Adipocyte (in vitro differentiated cells): ENCODE measurements around the gene BBS2.
A peak's percentile ranks its signal among the peaks of the same experiment; 100 is the strongest.

Experiments used
- DNase-seq: peaks from one replicate; pipeline ENCODE4 v3.0.0-alpha.2; 2015; ENCODE audit warnings: low read depth
- H3K27me3 ChIP-seq: replicated peaks from 2 replicates; pipeline ENCODE4 v1.7.0; 2013; ENCODE audit warnings: mild to moderate bottlenecking, low read length, moderate library complexity; ENCODE audit not compliant: control insufficient read depth, insufficient read depth
- H3K36me3 ChIP-seq: 2 replicates; pipeline ENCODE4 v1.7.0; 2013; ENCODE audit warnings: low read length, mild to moderate bottlenecking, moderate library complexity; ENCODE audit not compliant: control insufficient read depth, insufficient read depth, severe bottlenecking
- H3K4me1 ChIP-seq: 2 replicates; pipeline ENCODE4 v1.7.0; 2013; ENCODE audit warnings: mild to moderate bottlenecking, low read length, moderate library complexity; ENCODE audit not compliant: control insufficient read depth, insufficient read depth
- H3K4me3 ChIP-seq: 2 replicates; pipeline ENCODE4 v1.7.0; 2013; ENCODE audit warnings: mild to moderate bottlenecking, low read length, moderate library complexity
- H3K9ac ChIP-seq: 2 replicates; pipeline ENCODE4 v1.7.0; 2013; ENCODE audit warnings: mild to moderate bottlenecking, low read length, moderate library complexity
- H3K9me3 ChIP-seq: 2 replicates; pipeline ENCODE4 v1.7.0; 2013; ENCODE audit warnings: mild to moderate bottlenecking, low read length, moderate library complexity; ENCODE audit not compliant: control insufficient read depth

Gene BBS2

DNA sequence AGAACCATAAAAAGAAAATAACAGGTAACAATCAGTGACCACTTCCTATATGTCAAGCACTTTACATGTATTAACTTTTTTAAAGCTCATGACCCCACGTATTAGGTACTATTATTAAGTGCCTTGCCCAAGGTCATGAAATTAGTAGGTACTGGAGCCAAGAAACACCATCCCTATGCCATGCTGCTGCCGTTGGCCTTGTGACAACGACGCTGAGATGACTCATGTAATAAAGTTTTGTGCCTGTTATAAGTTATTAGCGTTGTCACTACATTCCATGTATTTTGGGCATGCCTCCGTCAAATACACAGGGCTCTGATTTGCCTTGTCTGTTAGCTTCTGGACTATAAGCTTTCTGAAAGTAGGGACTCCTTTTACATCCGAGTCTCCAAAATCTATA is 1.4 kb downstream of the BBS2 start:
- Histone ChIP-seq H3K4me3 (peak overlapping the region; percentile 12), H3K4me1 (peaks cover 15% of the 10 kb centered on the region), H3K9ac (no peak overlapping the region), H3K9me3 (no peaks in the 10 kb centered on the region), H3K36me3 (no peaks in the 10 kb centered on the region), H3K27me3 (no peaks in the 10 kb centered on the region)
- DNase-seq = no peak

DNA sequence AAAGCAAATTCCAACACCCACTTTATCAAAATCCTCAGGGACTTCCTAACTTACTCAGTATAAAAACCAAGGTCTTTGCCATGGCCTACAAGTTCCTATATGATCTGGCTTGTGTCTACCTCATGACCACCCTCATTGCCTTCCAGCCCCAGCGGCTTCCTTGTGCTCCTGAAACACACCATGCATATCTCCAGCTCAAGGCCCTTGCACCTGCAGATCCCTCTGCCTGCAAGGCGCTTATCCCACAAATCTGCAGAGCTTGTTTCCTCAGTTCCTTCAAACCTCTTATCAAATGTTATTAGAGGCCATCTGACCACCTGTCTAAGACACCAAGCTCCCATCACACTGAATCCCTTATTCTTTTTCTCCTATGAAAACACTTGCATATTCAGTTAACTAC is 2.6 kb downstream of the BBS2 start:
- DNase-seq = no peak
- Histone ChIP-seq H3K36me3 (peaks cover 2% of the 10 kb centered on the region), H3K9me3 (no peaks in the 10 kb centered on the region), H3K4me3 (no peak overlapping the region), H3K4me1 (peaks cover 15% of the 10 kb centered on the region), H3K9ac (no peak overlapping the region), H3K27me3 (no peaks in the 10 kb centered on the region)

- DNase-seq = no peak
- H3K36me3 ChIP-seq = peaks cover 10% of the 10 kb centered on the region
- no peaks in the 10 kb centered on the region for H3K9me3 ChIP-seq
- no peaks in the 10 kb centered on the region for H3K27me3 ChIP-seq
- H3K4me3 ChIP-seq = no peak overlapping the region
- peaks cover 15% of the 10 kb centered on the region for H3K4me1 ChIP-seq
- H3K9ac ChIP-seq = no peak overlapping the region
Measured at GRCh38 chr16:56515665-56516064, 4.2 kb downstream of the BBS2 start.

DNA sequence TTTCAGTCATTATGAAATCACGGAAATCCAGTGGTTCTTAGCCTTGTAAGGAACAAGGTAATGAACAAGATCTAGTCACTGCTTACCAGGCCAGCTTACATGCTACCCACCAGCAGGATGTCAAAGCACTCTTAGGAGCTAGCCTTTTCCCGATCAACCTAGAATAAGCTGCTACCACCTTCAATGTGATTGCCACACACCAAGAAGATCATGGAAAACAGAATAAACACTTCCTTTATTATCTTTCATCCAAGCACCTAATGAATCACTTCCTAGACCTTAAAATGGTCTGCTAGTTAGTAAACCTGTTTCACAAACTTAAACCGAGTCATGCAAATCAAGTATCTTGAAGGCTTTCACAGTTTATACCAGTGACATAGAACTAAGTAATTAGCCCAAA is 5.0 kb downstream of the BBS2 start:
- DNase-seq = no peak
- Histone ChIP-seq H3K9ac (no peak overlapping the region), H3K36me3 (peaks cover 12% of the 10 kb centered on the region), H3K4me3 (no peak overlapping the region), H3K9me3 (no peaks in the 10 kb centered on the region), H3K4me1 (peaks cover 10% of the 10 kb centered on the region), H3K27me3 (no peaks in the 10 kb centered on the region)

- H3K4me1 ChIP-seq = peaks cover 10% of the 10 kb centered on the region
- H3K9me3 ChIP-seq = no peaks in the 10 kb centered on the region
- H3K27me3 ChIP-seq = no peaks in the 10 kb centered on the region
- DNase-seq = peak; percentile 75
- H3K9ac ChIP-seq = no peak overlapping the region
- H3K4me3 ChIP-seq = no peak overlapping the region
- H3K36me3 ChIP-seq = peaks cover 20% of the 10 kb centered on the region
Measured at GRCh38 chr16:56513972-56514371, 5.9 kb downstream of the BBS2 start.

DNA sequence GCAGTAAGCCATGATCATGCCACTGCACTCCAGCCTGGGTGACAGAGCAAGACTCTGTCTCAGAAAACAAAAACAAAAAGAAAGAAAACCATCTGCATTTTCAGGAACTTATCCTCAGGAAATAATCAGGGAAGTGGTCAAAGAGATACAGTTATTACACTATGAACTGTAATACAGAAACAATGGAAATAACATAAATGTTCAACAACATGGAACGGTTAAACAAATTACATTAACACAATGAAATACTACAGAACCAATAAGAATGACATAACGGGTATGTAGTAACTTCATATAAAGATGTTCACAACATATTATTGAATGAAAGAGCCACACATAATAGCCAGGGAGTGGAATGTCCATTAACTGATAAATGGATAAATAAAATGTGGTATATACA is 6.7 kb downstream of the BBS2 start:
- Histone ChIP-seq H3K27me3 (no peaks in the 10 kb centered on the region), H3K36me3 (peaks cover 28% of the 10 kb centered on the region), H3K4me1 (peaks cover 3% of the 10 kb centered on the region), H3K4me3 (no peak overlapping the region), H3K9ac (no peak overlapping the region), H3K9me3 (no peaks in the 10 kb centered on the region)
- no peak for DNase-seq

- Histone ChIP-seq H3K27me3 (no peaks in the 10 kb centered on the region), H3K9ac (no peak overlapping the region), H3K9me3 (no peaks in the 10 kb centered on the region), H3K4me3 (no peak overlapping the region), H3K36me3 (peaks cover 31% of the 10 kb centered on the region), H3K4me1 (peaks cover 5% of the 10 kb centered on the region)
- no peak for DNase-seq
Measured at GRCh38 chr16:56512025-56512424, 7.8 kb downstream of the BBS2 start.

GRCh38 chr16:56510544-56510943 is 9.3 kb downstream of the BBS2 start:
- DNase-seq = no peak
- Histone ChIP-seq H3K4me3 (no peak overlapping the region), H3K27me3 (no peaks in the 10 kb centered on the region), H3K9ac (no peak overlapping the region), H3K9me3 (no peaks in the 10 kb centered on the region), H3K4me1 (peaks cover 12% of the 10 kb centered on the region), H3K36me3 (peaks cover 38% of the 10 kb centered on the region)

DNA sequence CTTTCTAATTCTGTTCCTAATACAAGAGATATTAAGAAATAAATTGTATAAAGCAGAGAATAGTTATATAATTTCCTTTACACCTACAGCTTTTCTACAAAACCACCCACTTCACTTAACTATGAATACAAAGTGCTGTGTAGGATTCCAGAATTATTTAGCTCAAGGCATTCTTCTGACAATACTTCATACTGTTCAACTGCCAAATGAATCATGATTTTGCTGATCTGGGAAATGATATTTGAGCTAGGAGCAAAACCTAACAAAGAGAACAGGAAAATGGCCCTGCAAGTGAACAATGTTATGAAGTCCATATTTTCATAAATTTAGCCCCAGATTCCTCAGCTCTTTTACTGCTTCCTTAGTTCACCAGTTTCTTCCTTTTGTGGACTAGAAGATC is 12.9 kb downstream of the BBS2 start:
- no peak overlapping the region for H3K4me3 ChIP-seq
- no peaks in the 10 kb centered on the region for H3K9me3 ChIP-seq
- peak; percentile 77 for DNase-seq
- no peaks in the 10 kb centered on the region for H3K27me3 ChIP-seq
- H3K4me1 ChIP-seq = peaks cover 12% of the 10 kb centered on the region
- peaks cover 61% of the 10 kb centered on the region for H3K36me3 ChIP-seq
- peak overlapping the region; percentile 25 for H3K9ac ChIP-seq

GRCh38 chr16:56505181-56505580 is 14.6 kb downstream of the BBS2 start:
- Histone ChIP-seq H3K36me3 (peaks cover 73% of the 10 kb centered on the region), H3K9ac (no peak overlapping the region), H3K4me1 (peaks cover 12% of the 10 kb centered on the region), H3K27me3 (no peaks in the 10 kb centered on the region), H3K4me3 (no peak overlapping the region), H3K9me3 (no peaks in the 10 kb centered on the region)
- no peak for DNase-seq

- no peaks in the 10 kb centered on the region for H3K4me1 ChIP-seq
- no peak for DNase-seq
- H3K9ac ChIP-seq = no peak overlapping the region
- H3K9me3 ChIP-seq = no peaks in the 10 kb centered on the region
- H3K4me3 ChIP-seq = no peak overlapping the region
- no peaks in the 10 kb centered on the region for H3K27me3 ChIP-seq
- H3K36me3 ChIP-seq = peaks cover 42% of the 10 kb centered on the region
Measured at GRCh38 chr16:56493815-56494214, 26.0 kb downstream of the BBS2 start.

GRCh38 chr16:56493126-56493525 is 26.7 kb downstream of the BBS2 start:
- no peak overlapping the region for H3K9ac ChIP-seq
- peaks cover 35% of the 10 kb centered on the region for H3K36me3 ChIP-seq
- peak; percentile 23 for DNase-seq
- H3K4me1 ChIP-seq = no peaks in the 10 kb centered on the region
- H3K4me3 ChIP-seq = no peak overlapping the region
- H3K27me3 ChIP-seq = no peaks in the 10 kb centered on the region
- H3K9me3 ChIP-seq = no peaks in the 10 kb centered on the region
